Kidney glomerular epithelial cell (primary cell): ENCODE results near the gene SIRT6.
"Not testable (repeated sequence)": the region's sequence is repeated elsewhere in the genome, so short reads cannot be mapped to it uniquely, and the experiment has no call there.

ENCODE experiments used
- DNase-seq: peaks from one replicate; lab custom pipeline; 2025; lab: John Stamatoyannopoulos, UW

SIRT6 gene

GRCh38 chr19:4130744-4131438 is 51.5 kb downstream of the SIRT6 start:
- DNase-seq: peak; percentile 6

GRCh38 chr19:4129050-4129449 is 53.3 kb downstream of the SIRT6 start:
- not testable (repeated sequence) for DNase-seq

GRCh38 chr19:4127322-4127721 is 55.0 kb downstream of the SIRT6 start:
- DNase-seq: not testable (repeated sequence)

- no peak for DNase-seq
These were observed 57.7 kb downstream of the SIRT6 start for GRCh38 chr19:4124638-4125037.
